ENCODE measurements around the gene OR4K17.

OR4K17 gene

DNA sequence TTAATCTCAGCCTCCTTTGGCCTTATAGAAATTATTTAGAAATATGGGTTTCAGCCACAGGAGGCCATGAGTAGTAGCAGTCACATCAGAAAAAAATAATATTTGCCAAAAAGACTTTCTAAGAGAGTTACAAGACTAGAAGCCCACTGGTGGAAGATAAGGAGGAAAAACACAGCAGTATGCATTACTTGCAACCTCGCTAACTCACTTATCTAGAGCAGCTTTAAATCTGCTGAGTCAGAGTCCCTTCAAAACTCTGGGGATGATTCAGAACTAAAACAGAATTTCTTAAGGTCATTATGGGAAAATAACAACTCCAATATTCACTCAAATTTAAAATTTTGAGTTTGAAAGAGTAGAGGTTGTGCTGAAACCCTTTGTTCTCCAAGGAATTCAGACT, 6.2 kb downstream of the OR4K17 start:
- no peaks in the 10 kb centered on the region for H3K9me3 ChIP-seq (ENCODE audit: control insufficient read depth, low read length)
- H3K4me2 ChIP-seq (ENCODE audit: low read length) = no peak overlapping the region
- no peaks in the 10 kb centered on the region for H3K4me1 ChIP-seq

GRCh38 chr14:20118795-20119194, 8.3 kb downstream of the OR4K17 start:
- Histone ChIP-seq H3K4me2 (ENCODE audit: low read length) (no peak overlapping the region), H3K79me2 (no peaks in the 10 kb centered on the region), H3K27me3 (ENCODE audit: control insufficient read depth, insufficient read depth, low read length) (no peaks in the 10 kb centered on the region), H2AFZ (no peak overlapping the region), H3K4me1 (no peaks in the 10 kb centered on the region), H3K9ac (no peak overlapping the region), H3K9me3 (ENCODE audit: control insufficient read depth, low read length) (no peaks in the 10 kb centered on the region), H3K36me3 (ENCODE audit: control insufficient read depth, insufficient read depth, low read length) (no peaks in the 10 kb centered on the region), H3K27ac (no peak overlapping the region), H3K4me3 (ENCODE audit: low read depth, low read length) (no peak overlapping the region)
- no peak for TF ChIP-seq CTCF (IDR thresholded peaks at IDR 0.05)

More for the DNA sequence above, 6.2 kb downstream of the OR4K17 start:
- no peak for TF ChIP-seq CTCF (IDR thresholded peaks at IDR 0.05)
- Histone ChIP-seq H3K27ac (no peak overlapping the region), H3K4me3 (ENCODE audit: low read depth, low read length) (no peak overlapping the region), H3K36me3 (ENCODE audit: control insufficient read depth, insufficient read depth, low read length) (no peaks in the 10 kb centered on the region), H3K9ac (no peak overlapping the region), H3K79me2 (no peaks in the 10 kb centered on the region), H3K27me3 (ENCODE audit: control insufficient read depth, insufficient read depth, low read length) (no peaks in the 10 kb centered on the region), H2AFZ (no peak overlapping the region)

DNA sequence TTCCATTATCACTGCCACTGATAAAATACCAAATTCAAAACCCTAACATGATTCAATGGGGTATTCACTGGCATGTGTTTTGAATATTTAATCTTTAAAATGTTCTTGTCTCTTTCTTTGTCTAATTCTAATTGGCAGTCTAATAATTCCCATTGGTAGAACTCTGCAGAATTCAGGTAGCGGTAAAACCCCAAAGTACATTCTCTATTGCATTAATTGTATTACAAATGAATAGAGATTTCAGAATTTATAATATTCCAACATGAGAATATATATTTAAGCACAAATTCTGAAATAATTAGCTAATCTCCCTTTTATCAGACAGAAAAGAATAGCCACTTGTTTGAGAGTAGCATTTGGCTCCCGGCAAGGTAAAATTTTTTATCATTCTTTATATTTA, 28.0 kb downstream of the OR4K17 start, which contains the start of gene OR4N5:
Gene OR4N5, plus strand, starts transcription at position 301 of the 400 bp plus-strand sequence. CDS start 4,916 bp downstream, outside the sequence.
- Histone ChIP-seq H3K27ac (no peak within 1 kb of the TSS), H2AFZ (no peak within 1 kb of the TSS), H3K9me3 (ENCODE audit: control insufficient read depth, low read length) (no peaks in the 10 kb centered on the region), H3K4me1 (no peaks in the 10 kb centered on the region), H3K4me2 (ENCODE audit: low read length) (no peak within 1 kb of the TSS), H3K4me3 (ENCODE audit: low read depth, low read length) (no peak within 1 kb of the TSS), H3K36me3 (ENCODE audit: control insufficient read depth, insufficient read depth, low read length) (no peaks in the 10 kb centered on the region), H3K27me3 (ENCODE audit: control insufficient read depth, insufficient read depth, low read length) (no peaks in the 10 kb centered on the region), H3K9ac (no peak within 1 kb of the TSS), H3K79me2 (no peaks in the 10 kb centered on the region)
- TF ChIP-seq CTCF (IDR thresholded peaks at IDR 0.05) = no peak

GRCh38 chr14:20143911-20144310, 33.4 kb downstream of the OR4K17 start:
- Histone ChIP-seq H3K9ac (no peak overlapping the region), H3K9me3 (ENCODE audit: control insufficient read depth, low read length) (no peaks in the 10 kb centered on the region)

More at GRCh38 chr14:20143911-20144310, 33.4 kb downstream of the OR4K17 start:
- H3K79me2 ChIP-seq = no peaks in the 10 kb centered on the region
- no peaks in the 10 kb centered on the region for H3K4me1 ChIP-seq
- no peak for TF ChIP-seq CTCF (IDR thresholded peaks at IDR 0.05)
- H3K4me3 ChIP-seq (ENCODE audit: low read depth, low read length) = no peak overlapping the region
- H3K27ac ChIP-seq = no peak overlapping the region
- H3K4me2 ChIP-seq (ENCODE audit: low read length) = no peak overlapping the region
- no peaks in the 10 kb centered on the region for H3K27me3 ChIP-seq (ENCODE audit: control insufficient read depth, insufficient read depth, low read length)
- H3K36me3 ChIP-seq (ENCODE audit: control insufficient read depth, insufficient read depth, low read length) = no peaks in the 10 kb centered on the region
- H2AFZ ChIP-seq = no peak overlapping the region

Data from parathyroid adenoma (tissue), 2 donors.